Left lung (tissue), 10 donors: ENCODE measurements around the gene PKD1. TPM values are rescaled to one million over a fixed set of nuclear protein-coding genes. Genes with fewer than 3 reads are reported as not detected.

Source experiments
- ATAC-seq: fragments of 200-7000 bp; cut with Tn5 transposase; one replicate; pipeline ENCODE4 v1.9.1; 2020; ENCODE audit warnings: moderate library complexity
- DNase-seq, 4 donors: peaks; one replicate each; pipeline ENCODE4 v3.0.0-alpha.2; 2013 to 2020
- H3K27ac ChIP-seq, 2 donors: fragments of 200-600 bp; sonication (generic) in 1 of 2; one replicate each; pipeline versions ENCODE4 v1.5.0 to v1.8.0; 2020 to 2021
- H3K27me3 ChIP-seq, 2 donors: fragments of 200-600 bp; sonication (generic) in 1 of 2; one replicate each; pipeline versions ENCODE4 v1.5.0 to v1.8.0; 2020 to 2021
- H3K36me3 ChIP-seq, 2 donors: fragments of 200-600 bp; sonication (generic) in 1 of 2; one replicate each; pipeline versions ENCODE4 v1.5.0 to v1.8.0; 2020 to 2021
- H3K4me1 ChIP-seq, 2 donors: fragments of 200-600 bp; one replicate each; pipeline ENCODE4 v1.8.0; 2021
- H3K4me3 ChIP-seq, 2 donors: fragments of 200-600 bp; sonication (generic) in 1 of 2; one replicate each; pipeline versions ENCODE4 v1.5.0 to v1.8.0; 2020 to 2021; ENCODE audit warnings: mild to moderate bottlenecking in 1 of 2
- H3K9me3 ChIP-seq, 2 donors: fragments of 200-600 bp; sonication (generic) in 1 of 2; one replicate each; pipeline versions ENCODE4 v1.5.0 to v1.8.0; 2020 to 2021
- CTCF ChIP-seq, 2 donors: fragments of 200-600 bp; sonication (generic) in 1 of 2; IDR thresholded peaks; one replicate each; pipeline versions ENCODE4 v1.5.0 to v1.8.0; 2021; ENCODE audit warnings: antibody characterized with exemption in 2 of 2
- intact Hi-C, 2 donors: fragments of 100-400 bp; cut with DNase I; formaldehyde crosslinking; loops; one replicate each; pipeline versions ENCODE4 v1.11.2 to v1.14.2; 2022
- polyA plus RNA-seq, 6 donors: library from polyadenylated mRNA; unstranded; fragments of 120-200 nt; gene quantifications; one replicate each; pipeline ENCODE4 v1.2.1, GENCODE V29; 2013; ENCODE audit not compliant: insufficient read length in 6 of 6
- total RNA-seq, 2 donors: library from RNA; stranded (reverse); fragmentation: NEBNext Ultra II Directional; extraction: Animal tissue kit (Norgen Biotek cat#: 25700); gene quantifications; one replicate each; pipeline ENCODE4 v1.2.1, GENCODE V29; 2021
- donor health status: DM: no; HTN: yes; CAD: no.
- donor health status: DM: no; HTN: no; CAD: no.

Gene PKD1
- total and polyA plus RNA-seq, 8 donors, result 63.2 to 165 (median 101) TPM

- no peak overlapping the region for H3K4me3 ChIP-seq
- H3K27me3 ChIP-seq, result no peaks in the 10 kb centered on the region
- DNase-seq, result no peak
- no peaks in the 10 kb centered on the region for H3K9me3 ChIP-seq
- no peak for ATAC-seq
- H3K27ac ChIP-seq, result no peak overlapping the region
- H3K36me3 ChIP-seq, result peaks cover 0 to 95% of the 10 kb centered on the region in 2 donors
- TF ChIP-seq CTCF (IDR thresholded peaks at IDR 0.05), result no peak
- intact Hi-C loops, result no loop called here
- H3K4me1 ChIP-seq, result peaks cover 0 to 14% of the 10 kb centered on the region in 2 donors
These were observed 48.6 kb downstream of the PKD1 start for GRCh38 chr16:2086812-2087747.

- DNase-seq, result no peak
These were observed 49.5 kb downstream of the PKD1 start for GRCh38 chr16:2086106-2086742.

GRCh38 chr16:2085669-2086068 lies 50.0 kb downstream of the PKD1 start:
- H3K4me3 ChIP-seq, result no peak overlapping the region
- no peak for TF ChIP-seq CTCF (IDR thresholded peaks at IDR 0.05)
- no peak overlapping the region for H3K27ac ChIP-seq
- intact Hi-C loops, result no loop called here
- H3K27me3 ChIP-seq, result no peaks in the 10 kb centered on the region
- peaks cover 0 to 99% of the 10 kb centered on the region in 2 donors for H3K36me3 ChIP-seq
- no peak for ATAC-seq
- no peak for DNase-seq
- no peaks in the 10 kb centered on the region for H3K9me3 ChIP-seq
- peaks cover 0 to 16% of the 10 kb centered on the region in 2 donors for H3K4me1 ChIP-seq

More at GRCh38 chr16:2086106-2086742, 49.5 kb downstream of the PKD1 start:
- H3K4me1 ChIP-seq, result peaks cover 0 to 17% of the 10 kb centered on the region in 2 donors
- H3K36me3 ChIP-seq, result peaks cover 0 to 96% of the 10 kb centered on the region in 2 donors
- H3K4me3 ChIP-seq, result no peak overlapping the region
- no peak for TF ChIP-seq CTCF (IDR thresholded peaks at IDR 0.05)
- H3K27me3 ChIP-seq, result no peaks in the 10 kb centered on the region
- no peaks in the 10 kb centered on the region for H3K9me3 ChIP-seq
- intact Hi-C loops, result no loop called here
- no peak for ATAC-seq
- no peak overlapping the region for H3K27ac ChIP-seq

- TF ChIP-seq CTCF (IDR thresholded peaks at IDR 0.05), result no peak
- Histone ChIP-seq H3K4me3 (no peak overlapping the region), H3K4me1 (peaks cover 0 to 10% of the 10 kb centered on the region in 2 donors), H3K27ac (no peak overlapping the region), H3K27me3 (no peaks in the 10 kb centered on the region), H3K36me3 (peaks cover 0 to 99% of the 10 kb centered on the region in 2 donors), H3K9me3 (no peaks in the 10 kb centered on the region)
- ATAC-seq (no peak), DNase-seq (no peak)
- intact Hi-C loops, result no loop called here
These were observed 50.6 kb downstream of the PKD1 start for GRCh38 chr16:2084895-2085625.
